Central memory CD8-positive, alpha-beta T cell (primary cell): ENCODE results near the gene MEF2A.

Experiments used
- ATAC-seq: fragments of 150-1000 bp; cut with Tn5 transposase; replicated peaks from 2 replicates; pipeline ENCODE4 v1.10.0; 2022; ENCODE audit warnings: mild to moderate bottlenecking, moderate FRiP score, moderate number of reproducible peaks; ENCODE audit not compliant: poor library complexity, severe bottlenecking; ENCODE audit errors: extremely low read depth
- DNase-seq, 2 donors: peaks; one replicate each; pipeline ENCODE4 v3.0.0; 2021; ENCODE audit warnings: low spot score in 2 of 2
- H3K27ac Mint-ChIP-seq: one replicate; pipeline ENCODE4 v1.8.0; 2022; ENCODE audit warnings: low read depth, mild to moderate bottlenecking, moderate library complexity, mixed read lengths
- H3K27me3 Mint-ChIP-seq: one replicate; pipeline ENCODE4 v1.8.0; 2022; ENCODE audit warnings: mixed read lengths
- H3K36me3 Mint-ChIP-seq: one replicate; pipeline ENCODE4 v1.8.0; 2022; ENCODE audit warnings: mild to moderate bottlenecking, moderate library complexity, mixed read lengths; ENCODE audit not compliant: insufficient read depth
- H3K4me1 Mint-ChIP-seq: one replicate; pipeline ENCODE4 v1.8.0; 2022; ENCODE audit warnings: mixed read lengths
- H3K4me3 Mint-ChIP-seq: one replicate; pipeline ENCODE4 v1.8.0; 2022; ENCODE audit warnings: mild to moderate bottlenecking, moderate library complexity, mixed read lengths
- H3K9me3 Mint-ChIP-seq: one replicate; pipeline ENCODE4 v1.8.0; 2022; ENCODE audit warnings: mixed read lengths

The MEF2A gene

GRCh38 chr15:99550077-99550476 is 15.7 kb upstream of the MEF2A start:
- ATAC-seq (no peak), DNase-seq (no peak)
- H3K36me3 Mint-ChIP-seq, result no peaks in the 10 kb centered on the region
- H3K4me3 Mint-ChIP-seq, result no peak overlapping the region
- H3K9me3 Mint-ChIP-seq, result no peaks in the 10 kb centered on the region
- H3K4me1 Mint-ChIP-seq, result no peaks in the 10 kb centered on the region
- H3K27me3 Mint-ChIP-seq, result peaks cover 10% of the 10 kb centered on the region
- H3K27ac Mint-ChIP-seq, result no peak overlapping the region

DNA sequence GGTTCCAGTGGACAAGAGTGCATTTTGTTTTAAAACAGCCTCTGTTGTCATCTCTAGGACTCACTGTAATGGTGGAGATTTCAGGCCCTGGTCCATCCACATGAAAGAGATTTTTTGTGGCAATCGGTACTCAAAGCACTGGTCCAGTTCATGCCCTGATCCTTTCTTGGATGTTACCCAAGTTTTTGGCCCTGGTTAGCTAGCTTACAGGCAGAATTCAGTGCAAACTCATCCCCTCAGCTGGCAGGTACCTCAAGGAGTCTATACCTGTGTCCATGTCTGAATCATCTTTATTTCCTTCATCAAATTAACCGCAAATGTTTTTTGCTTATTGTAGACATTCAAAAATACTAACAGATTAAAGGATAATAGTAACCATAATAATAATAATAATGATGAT is 13.7 kb upstream of the MEF2A start:
- no peak for ATAC-seq
- peaks cover 10% of the 10 kb centered on the region for H3K27me3 Mint-ChIP-seq
- no peaks in the 10 kb centered on the region for H3K36me3 Mint-ChIP-seq
- no peak for DNase-seq
- no peak overlapping the region for H3K27ac Mint-ChIP-seq
- H3K4me1 Mint-ChIP-seq, result no peaks in the 10 kb centered on the region
- H3K4me3 Mint-ChIP-seq, result no peak overlapping the region
- H3K9me3 Mint-ChIP-seq, result no peaks in the 10 kb centered on the region

- H3K4me1 Mint-ChIP-seq, result no peaks in the 10 kb centered on the region
- H3K36me3 Mint-ChIP-seq, result no peaks in the 10 kb centered on the region
- ATAC-seq, result no peak
- H3K9me3 Mint-ChIP-seq, result no peaks in the 10 kb centered on the region
- H3K4me3 Mint-ChIP-seq, result no peak overlapping the region
- no peak for DNase-seq
- H3K27me3 Mint-ChIP-seq, result peaks cover 10% of the 10 kb centered on the region
- H3K27ac Mint-ChIP-seq, result no peak overlapping the region
Observed at GRCh38 chr15:99554880-99555488, 10.8 kb upstream of the MEF2A start.

GRCh38 chr15:99556011-99556410 is 9.8 kb upstream of the MEF2A start:
- Mint-ChIP-seq H3K4me3 (no peak overlapping the region), H3K27me3 (peaks cover 10% of the 10 kb centered on the region), H3K27ac (no peak overlapping the region), H3K9me3 (no peaks in the 10 kb centered on the region), H3K4me1 (no peaks in the 10 kb centered on the region), H3K36me3 (no peaks in the 10 kb centered on the region)
- ATAC-seq, result no peak
- DNase-seq, result no peak

- Mint-ChIP-seq H3K4me1 (no peaks in the 10 kb centered on the region), H3K4me3 (no peak overlapping the region), H3K27me3 (peaks cover 10% of the 10 kb centered on the region), H3K27ac (no peak overlapping the region), H3K36me3 (no peaks in the 10 kb centered on the region), H3K9me3 (no peaks in the 10 kb centered on the region)
- ATAC-seq, result no peak
- no peak for DNase-seq
Observed at GRCh38 chr15:99556578-99556977, 9.2 kb upstream of the MEF2A start.

- H3K27ac Mint-ChIP-seq, result no peak overlapping the region
- no peak for DNase-seq
- no peaks in the 10 kb centered on the region for H3K9me3 Mint-ChIP-seq
- peaks cover 10% of the 10 kb centered on the region for H3K27me3 Mint-ChIP-seq
- no peak for ATAC-seq
- no peaks in the 10 kb centered on the region for H3K36me3 Mint-ChIP-seq
- no peaks in the 10 kb centered on the region for H3K4me1 Mint-ChIP-seq
- H3K4me3 Mint-ChIP-seq, result no peak overlapping the region
Observed at GRCh38 chr15:99558084-99558483, 7.7 kb upstream of the MEF2A start.

DNA sequence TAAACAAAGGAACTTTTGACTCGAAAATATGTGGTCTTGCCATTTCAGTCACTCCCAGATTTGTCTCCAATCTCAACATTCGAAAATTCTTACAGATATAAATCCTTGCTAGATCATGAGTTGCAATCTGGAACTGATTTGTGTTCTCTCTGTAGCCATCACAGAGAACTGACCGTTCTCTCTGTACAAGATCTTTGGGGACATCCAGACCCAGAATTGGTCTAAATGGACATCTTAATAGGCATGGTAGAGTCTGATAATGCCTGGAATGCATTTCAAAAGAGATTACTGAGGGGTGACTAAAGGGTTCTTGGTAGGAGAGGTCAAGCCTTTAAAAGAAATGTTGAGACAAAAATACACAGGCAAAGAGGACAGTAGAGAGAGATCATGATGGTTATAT is 7.2 kb upstream of the MEF2A start:
- no peaks in the 10 kb centered on the region for H3K4me1 Mint-ChIP-seq
- H3K9me3 Mint-ChIP-seq, result no peaks in the 10 kb centered on the region
- H3K36me3 Mint-ChIP-seq, result no peaks in the 10 kb centered on the region
- H3K27ac Mint-ChIP-seq, result no peak overlapping the region
- H3K27me3 Mint-ChIP-seq, result peaks cover 6% of the 10 kb centered on the region
- no peak overlapping the region for H3K4me3 Mint-ChIP-seq
- DNase-seq (no peak), ATAC-seq (no peak)

- Mint-ChIP-seq H3K4me3 (no peak overlapping the region), H3K36me3 (peaks cover 5% of the 10 kb centered on the region), H3K4me1 (peaks cover 10% of the 10 kb centered on the region), H3K27me3 (no peaks in the 10 kb centered on the region), H3K27ac (no peak overlapping the region), H3K9me3 (no peaks in the 10 kb centered on the region)
- ATAC-seq (no peak), DNase-seq (no peak)
Observed at GRCh38 chr15:99561476-99562230, 4.1 kb upstream of the MEF2A start.

DNA sequence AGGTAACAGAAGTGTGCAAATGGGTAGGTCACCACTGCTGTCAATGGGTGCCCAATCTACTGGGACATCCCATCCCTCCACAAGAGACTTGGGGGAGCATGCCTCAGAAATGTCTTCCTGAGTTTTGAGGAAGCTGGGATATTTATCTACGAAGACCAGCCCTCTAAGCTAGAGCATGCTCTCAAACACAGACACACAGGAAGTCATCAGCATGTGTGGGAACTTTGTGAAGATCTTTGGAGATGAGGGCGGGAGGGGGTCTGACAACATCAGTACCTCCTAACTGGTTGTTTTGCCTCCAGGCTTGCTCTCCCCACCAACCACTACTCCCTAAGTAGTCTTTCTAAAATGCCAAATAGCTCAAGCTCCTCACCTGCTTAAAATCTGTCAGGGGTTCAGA is 3.5 kb upstream of the MEF2A start:
- Mint-ChIP-seq H3K27ac (no peak overlapping the region), H3K36me3 (peaks cover 8% of the 10 kb centered on the region), H3K27me3 (no peaks in the 10 kb centered on the region), H3K9me3 (no peaks in the 10 kb centered on the region), H3K4me1 (peaks cover 16% of the 10 kb centered on the region), H3K4me3 (no peak overlapping the region)
- no peak for ATAC-seq
- no peak for DNase-seq

DNA sequence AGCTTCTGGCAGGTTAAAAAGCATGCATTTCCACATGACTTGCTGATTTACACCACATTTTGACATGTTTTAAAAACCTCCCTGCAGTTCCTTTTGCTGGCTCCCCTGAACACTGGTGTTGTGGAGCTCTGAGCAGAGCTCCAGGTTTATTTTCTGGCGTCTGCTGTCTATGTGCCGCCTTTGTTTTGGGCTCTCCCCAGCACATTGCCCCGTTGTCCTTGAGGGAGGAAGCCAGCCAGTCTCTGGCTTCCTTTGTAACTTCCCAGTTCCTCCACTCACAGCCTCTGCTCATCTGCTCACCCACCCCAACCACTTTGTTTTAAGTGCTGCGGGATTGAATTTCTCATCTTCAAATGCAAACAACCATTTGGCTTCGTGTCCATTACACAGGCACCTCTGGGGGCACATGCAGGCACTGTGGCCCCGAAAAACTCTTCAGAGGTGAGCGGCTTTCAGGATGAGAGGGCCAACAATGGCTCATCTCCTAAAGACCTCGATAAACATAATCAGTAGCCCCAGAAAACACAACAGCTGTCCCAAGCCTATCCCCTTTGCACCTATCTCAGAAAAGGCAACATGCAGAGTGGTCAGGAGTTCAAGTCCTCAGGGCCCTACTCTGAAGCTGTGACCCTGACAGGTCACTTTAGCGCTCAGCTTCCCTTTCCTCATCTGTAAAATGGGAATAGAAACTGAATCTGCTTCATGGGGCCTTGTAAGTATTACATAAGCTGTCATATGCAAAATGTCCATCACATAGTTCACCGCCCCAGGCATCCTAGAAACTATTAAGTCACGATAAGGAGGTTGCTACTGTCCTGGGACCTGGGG is 1.3 kb upstream of the MEF2A start:
- ATAC-seq (no peak), DNase-seq (no peak)
- no peaks in the 10 kb centered on the region for H3K27me3 Mint-ChIP-seq
- peak overlapping the region; percentile 60 for H3K27ac Mint-ChIP-seq
- H3K4me3 Mint-ChIP-seq, result peak overlapping the region; percentile 84
- peaks cover 9% of the 10 kb centered on the region for H3K36me3 Mint-ChIP-seq
- H3K4me1 Mint-ChIP-seq, result peaks cover 29% of the 10 kb centered on the region
- no peaks in the 10 kb centered on the region for H3K9me3 Mint-ChIP-seq

DNA sequence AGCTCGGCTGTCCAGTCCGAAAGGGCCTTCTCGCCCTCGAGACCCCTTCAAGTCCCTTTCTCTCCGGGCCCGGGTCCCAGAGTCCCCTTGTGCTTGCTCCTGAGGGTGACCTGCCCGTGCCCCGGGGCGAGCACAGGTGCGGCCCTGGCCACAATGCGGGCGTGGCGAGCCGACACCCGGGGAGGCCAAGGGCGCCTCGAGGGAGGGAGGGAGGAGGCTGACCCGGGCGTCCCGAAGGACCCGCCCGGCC is 810 bp upstream of the MEF2A start:
- peak in 1 of 2 donors; percentile 44 for DNase-seq
- peaks cover 29% of the 10 kb centered on the region for H3K4me1 Mint-ChIP-seq
- no peaks in the 10 kb centered on the region for H3K9me3 Mint-ChIP-seq

GRCh38 chr15:99566157-99566897 is 543 bp downstream of the MEF2A start:
- peak in 1 of 2 donors; percentile 18 for DNase-seq
- peaks cover 30% of the 10 kb centered on the region for H3K4me1 Mint-ChIP-seq
- peaks cover 9% of the 10 kb centered on the region for H3K36me3 Mint-ChIP-seq
- ATAC-seq, result no peak
- H3K9me3 Mint-ChIP-seq, result no peaks in the 10 kb centered on the region
- no peaks in the 10 kb centered on the region for H3K27me3 Mint-ChIP-seq
- peak overlapping the region; percentile 80 for H3K27ac Mint-ChIP-seq
- H3K4me3 Mint-ChIP-seq, result peak overlapping the region; percentile 84

More for the DNA sequence above, 810 bp upstream of the MEF2A start:
- Mint-ChIP-seq H3K4me3 (peak overlapping the region; percentile 84), H3K27ac (no peak overlapping the region), H3K36me3 (peaks cover 9% of the 10 kb centered on the region), H3K27me3 (no peaks in the 10 kb centered on the region)
- ATAC-seq, result no peak
